Left ventricle myocardium inferior (tissue), 1 donor: ENCODE measurements around the gene PARP1. TPM values are rescaled to one million over a fixed set of nuclear protein-coding genes. Genes with fewer than 3 reads are reported as not detected.

Experiments
- DNase-seq: peaks from one replicate; pipeline ENCODE4 v3.0.0-alpha.2; 2020
- H3K27ac ChIP-seq: fragments of 200-600 bp; replicated peaks from 2 replicates; pipeline ENCODE4 v1.8.0; 2021
- H3K27me3 ChIP-seq: fragments of 200-600 bp; 2 replicates; pipeline ENCODE4 v1.8.0; 2021; ENCODE audit warnings: low read depth
- H3K36me3 ChIP-seq: fragments of 200-600 bp; 2 replicates; pipeline ENCODE4 v1.8.0; 2021
- H3K4me1 ChIP-seq: fragments of 200-600 bp; 2 replicates; pipeline ENCODE4 v1.8.0; 2021
- H3K4me3 ChIP-seq: fragments of 200-600 bp; 2 replicates; pipeline ENCODE4 v1.8.0; 2021; ENCODE audit warnings: mild to moderate bottlenecking, moderate library complexity
- H3K9me3 ChIP-seq: fragments of 200-600 bp; replicated peaks from 2 replicates; pipeline ENCODE4 v1.8.0; 2021
- CTCF ChIP-seq: fragments of 200-600 bp; IDR thresholded peaks from 2 replicates; pipeline ENCODE4 v1.8.0; 2021; ENCODE audit warnings: antibody characterized with exemption, mild to moderate bottlenecking, borderline replicate concordance
- intact Hi-C: fragments of 100-400 bp; cut with micrococcal nuclease; formaldehyde crosslinking; loops from one replicate; pipeline ENCODE4 v1.11.0; 2022
- total RNA-seq: library from RNA; stranded (reverse); fragmentation: NEBNext Ultra II Directional; extraction: Animal tissue kit (Norgen Biotek cat#: 25700); gene quantifications from one replicate; pipeline ENCODE4 v1.2.1, GENCODE V29; 2021
- donor health status: DM: no; HTN: yes; CAD: no; lungs with severe emphysema.

The PARP1 gene
- total RNA-seq, 1 donor from 2014 or later = 138 TPM

- H3K9me3 ChIP-seq = no peaks in the 10 kb centered on the region
- no peaks in the 10 kb centered on the region for H3K27me3 ChIP-seq
- H3K36me3 ChIP-seq = peaks cover 100% of the 10 kb centered on the region
- no peak for DNase-seq
- H3K27ac ChIP-seq = no peak overlapping the region
- no peak overlapping the region for H3K4me3 ChIP-seq
- intact Hi-C loops = no loop called here
- H3K4me1 ChIP-seq = peaks cover 9% of the 10 kb centered on the region
- TF ChIP-seq CTCF = no peak
These were observed 26.5 kb downstream of the PARP1 start for GRCh38 chr1:226381226-226381998.

GRCh38 chr1:226378071-226378470 is 29.8 kb downstream of the PARP1 start:
- Histone ChIP-seq H3K4me3 (no peak overlapping the region), H3K9me3 (no peaks in the 10 kb centered on the region), H3K27me3 (no peaks in the 10 kb centered on the region), H3K27ac (no peak overlapping the region), H3K4me1 (peaks cover 34% of the 10 kb centered on the region), H3K36me3 (peaks cover 100% of the 10 kb centered on the region)
- no peak for DNase-seq
- intact Hi-C loops = no loop called here
- no peak for TF ChIP-seq CTCF

- no peak for TF ChIP-seq CTCF
- no peak for DNase-seq
- no peaks in the 10 kb centered on the region for H3K27me3 ChIP-seq
- no peak overlapping the region for H3K27ac ChIP-seq
- no peaks in the 10 kb centered on the region for H3K9me3 ChIP-seq
- H3K36me3 ChIP-seq = peaks cover 95% of the 10 kb centered on the region
- H3K4me3 ChIP-seq = no peak overlapping the region
- intact Hi-C loops = no loop called here
- H3K4me1 ChIP-seq = peaks cover 50% of the 10 kb centered on the region
These were observed 31.6 kb downstream of the PARP1 start for GRCh38 chr1:226376300-226376699.

- H3K36me3 ChIP-seq = peaks cover 88% of the 10 kb centered on the region
- peak overlapping the region; percentile 74 for H3K27ac ChIP-seq
- TF ChIP-seq CTCF = no peak
- H3K4me3 ChIP-seq = no peak overlapping the region
- no peaks in the 10 kb centered on the region for H3K27me3 ChIP-seq
- intact Hi-C loops = no loop called here
- no peaks in the 10 kb centered on the region for H3K9me3 ChIP-seq
- no peak for DNase-seq
- peaks cover 61% of the 10 kb centered on the region for H3K4me1 ChIP-seq
These were observed 34.5 kb downstream of the PARP1 start for GRCh38 chr1:226373376-226373775.

- no peaks in the 10 kb centered on the region for H3K27me3 ChIP-seq
- peak overlapping the region; percentile 74 for H3K27ac ChIP-seq
- H3K4me3 ChIP-seq = no peak overlapping the region
- DNase-seq = peak; percentile 52
- intact Hi-C loops = no loop called here
- peaks cover 88% of the 10 kb centered on the region for H3K36me3 ChIP-seq
- H3K4me1 ChIP-seq = peaks cover 57% of the 10 kb centered on the region
- H3K9me3 ChIP-seq = no peaks in the 10 kb centered on the region
- no peak for TF ChIP-seq CTCF
These were observed 35.0 kb downstream of the PARP1 start for GRCh38 chr1:226372885-226373284.
